ENCODE data around the gene AJAP1.

The AJAP1 gene

GRCh38 chr1:4736254-4736653 is 81.8 kb downstream of the AJAP1 start:
- DNase-seq (ENCODE audit: low spot score): no peak

GRCh38 chr1:4741876-4742423 is 87.5 kb downstream of the AJAP1 start:
- no peak for DNase-seq (ENCODE audit: low spot score)

GRCh38 chr1:4743978-4744750 is 89.8 kb downstream of the AJAP1 start:
- DNase-seq (ENCODE audit: low spot score): no peak

GRCh38 chr1:4745560-4745959 is 91.2 kb downstream of the AJAP1 start:
- DNase-seq (ENCODE audit: low spot score): no peak

- DNase-seq (ENCODE audit: low spot score): no peak
Observed at GRCh38 chr1:4749406-4749805, 95.0 kb downstream of the AJAP1 start.

- DNase-seq (ENCODE audit: low spot score): no peak
Observed at GRCh38 chr1:4750177-4750576, 95.8 kb downstream of the AJAP1 start.

- DNase-seq (ENCODE audit: low spot score): no peak
Observed at GRCh38 chr1:4752059-4752458, 97.7 kb downstream of the AJAP1 start.

GRCh38 chr1:4754816-4755215 is 100.4 kb downstream of the AJAP1 start:
- no peak for DNase-seq (ENCODE audit: low spot score)

- no peak for DNase-seq (ENCODE audit: low spot score)
Observed at GRCh38 chr1:4755301-4755845, 101.0 kb downstream of the AJAP1 start.

- no peak for DNase-seq (ENCODE audit: low spot score)
Observed at GRCh38 chr1:4755864-4756504, 101.6 kb downstream of the AJAP1 start.

GRCh38 chr1:4756851-4757580 is 102.6 kb downstream of the AJAP1 start:
- DNase-seq (ENCODE audit: low spot score): no peak

GRCh38 chr1:4759671-4760070 is 105.3 kb downstream of the AJAP1 start:
- no peak for DNase-seq (ENCODE audit: low spot score)

GRCh38 chr1:4760088-4760487 is 105.7 kb downstream of the AJAP1 start:
- no peak for DNase-seq (ENCODE audit: low spot score)

- DNase-seq (ENCODE audit: low spot score): no peak
Observed at GRCh38 chr1:4761324-4761723, 106.9 kb downstream of the AJAP1 start.

GRCh38 chr1:4762146-4762545 is 107.7 kb downstream of the AJAP1 start:
- no peak for DNase-seq (ENCODE audit: low spot score)

- no peak for DNase-seq (ENCODE audit: low spot score)
Observed at GRCh38 chr1:4767308-4767707, 112.9 kb downstream of the AJAP1 start.

GRCh38 chr1:4768553-4768952 is 114.1 kb downstream of the AJAP1 start:
- no peak for DNase-seq (ENCODE audit: low spot score)

GRCh38 chr1:4769516-4770280 is 115.3 kb downstream of the AJAP1 start:
- DNase-seq (ENCODE audit: low spot score): no peak

GRCh38 chr1:4770713-4771112 is 116.3 kb downstream of the AJAP1 start:
- no peak for DNase-seq (ENCODE audit: low spot score)

- DNase-seq (ENCODE audit: low spot score): no peak
Observed at GRCh38 chr1:4771267-4771666, 116.9 kb downstream of the AJAP1 start.

- DNase-seq (ENCODE audit: low spot score): no peak
Observed at GRCh38 chr1:4771721-4772120, 117.3 kb downstream of the AJAP1 start.

Data from hematopoietic multipotent progenitor cell treated with erythropoietin and hydrocortisone succinate and interleukin-3 and kit ligand, for 15 days (in vitro differentiated cells).